LNCaP clone FGC (cell line): ENCODE results near the gene WBP1.

Experiments
- DNase-seq: peaks from one replicate; pipeline ENCODE4 v3.0.0-alpha.2; 2011; ENCODE audit warnings: low read depth
- H3K4me3 ChIP-seq: 2 replicates; pipeline ENCODE4 v1.5.1; 2011; ENCODE audit warnings: mild to moderate bottlenecking, low read depth, low read length, control low read depth
- TF ChIP-seq, protein P1 (sequence below): IDR thresholded peaks from 2 replicates; pipeline ENCODE4 v1.5.1; 2012; ENCODE audit warnings: mild to moderate bottlenecking; ENCODE audit not compliant: control insufficient read depth, insufficient read depth; ENCODE audit errors: extremely low read depth

WBP1 gene

DNA sequence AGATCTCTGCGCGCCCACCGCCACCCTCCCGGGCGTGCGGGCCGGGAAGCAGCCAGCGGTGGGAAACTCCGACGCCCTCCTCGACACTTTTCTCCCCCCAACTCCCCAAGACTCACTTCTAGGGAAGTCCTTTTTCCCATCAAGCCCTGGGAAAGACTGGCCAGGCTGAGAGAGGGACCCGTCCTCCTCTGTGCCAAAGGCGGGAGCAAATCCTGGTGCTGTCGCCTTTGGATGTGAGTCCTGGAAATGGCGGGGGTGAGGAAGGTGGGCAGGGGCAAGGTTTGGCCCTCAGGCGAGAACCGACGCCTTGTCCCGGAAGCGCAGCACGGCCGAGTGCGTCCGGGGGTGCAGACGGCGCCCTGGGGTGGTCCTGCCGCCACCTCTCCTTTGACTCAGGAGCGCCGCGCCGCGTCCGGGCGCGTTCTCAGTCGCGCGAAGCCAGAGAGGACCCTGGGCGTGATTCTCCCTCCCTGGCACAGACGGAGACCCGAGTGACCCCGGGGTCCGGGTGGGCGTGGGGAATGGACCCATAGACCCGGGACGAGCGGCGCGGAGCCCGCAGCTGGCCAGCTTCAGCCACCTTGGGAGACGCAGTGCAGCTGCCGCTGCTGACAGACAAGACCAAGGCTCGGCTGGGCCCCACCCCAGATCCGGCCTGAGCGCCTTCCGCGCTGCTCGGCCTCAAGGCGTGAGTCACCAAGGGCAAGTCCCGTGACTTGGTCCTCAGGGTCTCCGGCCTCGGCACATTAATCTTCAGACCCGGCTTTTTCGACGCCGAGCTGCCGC, 44.7 kb downstream of the WBP1 start:
- H3K4me3 ChIP-seq: no peak overlapping the region
- DNase-seq: no peak
- TF ChIP-seq, protein P1, sequence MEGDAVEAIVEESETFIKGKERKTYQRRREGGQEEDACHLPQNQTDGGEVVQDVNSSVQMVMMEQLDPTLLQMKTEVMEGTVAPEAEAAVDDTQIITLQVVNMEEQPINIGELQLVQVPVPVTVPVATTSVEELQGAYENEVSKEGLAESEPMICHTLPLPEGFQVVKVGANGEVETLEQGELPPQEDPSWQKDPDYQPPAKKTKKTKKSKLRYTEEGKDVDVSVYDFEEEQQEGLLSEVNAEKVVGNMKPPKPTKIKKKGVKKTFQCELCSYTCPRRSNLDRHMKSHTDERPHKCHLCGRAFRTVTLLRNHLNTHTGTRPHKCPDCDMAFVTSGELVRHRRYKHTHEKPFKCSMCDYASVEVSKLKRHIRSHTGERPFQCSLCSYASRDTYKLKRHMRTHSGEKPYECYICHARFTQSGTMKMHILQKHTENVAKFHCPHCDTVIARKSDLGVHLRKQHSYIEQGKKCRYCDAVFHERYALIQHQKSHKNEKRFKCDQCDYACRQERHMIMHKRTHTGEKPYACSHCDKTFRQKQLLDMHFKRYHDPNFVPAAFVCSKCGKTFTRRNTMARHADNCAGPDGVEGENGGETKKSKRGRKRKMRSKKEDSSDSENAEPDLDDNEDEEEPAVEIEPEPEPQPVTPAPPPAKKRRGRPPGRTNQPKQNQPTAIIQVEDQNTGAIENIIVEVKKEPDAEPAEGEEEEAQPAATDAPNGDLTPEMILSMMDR: no peak

DNA sequence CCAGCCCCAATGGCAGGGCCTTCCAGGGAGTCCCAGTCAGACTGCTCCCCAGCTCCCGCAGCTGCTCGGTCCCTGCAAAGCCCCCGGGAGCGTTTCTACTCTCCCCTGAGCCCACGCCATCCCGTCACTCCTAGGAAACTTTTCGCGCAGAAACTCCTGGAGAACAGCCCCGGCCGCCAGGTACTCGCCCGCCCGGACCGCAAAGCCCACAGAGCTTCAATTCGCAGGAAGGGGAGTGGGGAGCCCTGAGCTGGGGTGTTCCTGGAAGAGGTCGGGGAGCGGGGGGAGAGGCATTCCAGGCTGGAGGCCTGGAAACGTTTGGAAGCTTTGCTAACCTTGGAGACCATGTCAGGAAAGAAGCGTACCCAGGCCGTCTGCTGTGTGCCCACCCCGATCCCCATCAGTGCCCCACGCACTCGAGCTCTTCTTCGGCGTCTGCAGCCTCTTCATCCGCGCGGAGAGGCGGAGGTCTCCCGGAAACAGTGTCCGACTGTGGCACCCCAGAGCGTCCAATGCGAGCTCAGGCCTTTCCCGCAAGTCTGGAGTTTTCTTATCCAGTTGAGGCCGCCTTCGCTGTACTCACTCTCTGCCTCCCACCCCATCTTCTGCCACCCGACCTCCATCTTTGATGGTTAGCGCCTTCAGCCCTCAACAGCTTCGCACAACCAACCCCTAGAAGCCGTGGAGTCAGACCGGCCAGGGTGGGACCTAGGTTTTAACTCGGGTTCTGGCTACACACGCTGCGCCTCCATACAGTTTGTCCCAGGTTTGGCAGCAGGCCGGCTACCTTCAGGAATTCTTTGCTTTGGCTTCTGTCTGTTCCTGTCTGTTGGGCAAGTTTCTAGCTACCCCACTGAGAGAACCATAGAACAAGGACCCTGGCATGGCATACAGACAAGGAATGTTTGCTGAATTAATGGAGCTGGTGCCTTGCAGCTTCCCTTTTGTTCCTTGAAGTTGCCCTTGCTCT, 45.6 kb downstream of the WBP1 start:
- TF ChIP-seq, protein P1: no peak
- H3K4me3 ChIP-seq: no peak overlapping the region
- no peak for DNase-seq

DNA sequence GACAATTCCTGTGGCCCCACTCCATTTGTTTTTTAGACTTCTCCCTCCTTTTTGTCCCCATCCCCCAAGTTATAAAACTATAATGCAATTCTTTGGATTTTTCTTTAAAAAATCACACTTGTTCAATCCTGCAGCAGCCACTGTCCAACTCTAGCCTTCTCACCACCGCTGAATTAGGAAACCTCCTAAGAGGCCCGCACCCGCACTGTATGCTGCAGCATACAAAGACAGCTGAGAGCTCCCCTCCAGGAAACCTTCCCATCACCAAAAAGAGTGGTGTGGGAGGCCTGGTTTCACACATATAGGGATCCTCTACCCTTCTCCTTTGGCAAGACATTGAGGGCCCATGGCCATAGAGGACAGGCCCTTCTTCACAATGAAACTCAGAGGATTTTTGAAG, 46.4 kb downstream of the WBP1 start:
- no peak overlapping the region for H3K4me3 ChIP-seq
- TF ChIP-seq, protein P1: no peak
- no peak for DNase-seq

DNA sequence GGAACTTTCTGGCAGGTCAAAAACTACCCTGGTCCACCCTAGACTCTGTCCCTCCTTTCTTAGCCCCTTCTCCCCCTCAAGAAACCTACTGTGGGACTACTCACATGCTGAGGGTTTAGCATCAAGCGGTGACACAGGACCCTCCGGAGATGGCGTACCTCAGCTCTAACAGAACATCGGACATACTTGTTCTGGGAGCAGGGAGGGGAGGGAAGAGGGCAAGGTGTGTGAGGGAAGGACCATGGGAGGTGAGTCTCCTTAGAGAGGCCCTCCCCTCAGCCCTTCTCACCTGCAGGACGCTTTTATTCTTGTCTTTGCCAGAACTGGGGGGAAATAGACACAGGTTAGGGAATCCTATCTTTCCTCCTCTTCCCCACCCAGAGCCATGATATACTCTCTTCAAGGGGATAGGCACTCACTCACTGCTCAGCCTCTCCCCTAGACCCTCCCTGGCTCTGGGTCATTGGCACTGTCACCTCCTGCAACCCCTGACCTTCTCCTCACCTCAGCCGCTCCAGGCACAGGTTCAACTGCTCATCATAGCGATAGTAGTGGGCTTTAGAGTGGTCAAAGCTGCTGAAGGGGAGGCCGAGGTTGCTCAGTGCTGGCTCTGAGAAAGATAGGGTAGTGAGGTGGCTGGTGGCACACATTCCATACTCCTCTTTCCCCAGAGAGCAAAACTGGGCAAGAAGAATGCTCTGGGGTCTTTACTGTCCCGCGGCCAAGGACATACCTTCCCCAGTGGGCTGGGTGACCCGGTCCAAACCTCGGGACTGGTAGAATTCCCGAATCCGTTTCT, 47.4 kb downstream of the WBP1 start:
- no peak for DNase-seq
- TF ChIP-seq, protein P1: no peak
- no peak overlapping the region for H3K4me3 ChIP-seq

DNA sequence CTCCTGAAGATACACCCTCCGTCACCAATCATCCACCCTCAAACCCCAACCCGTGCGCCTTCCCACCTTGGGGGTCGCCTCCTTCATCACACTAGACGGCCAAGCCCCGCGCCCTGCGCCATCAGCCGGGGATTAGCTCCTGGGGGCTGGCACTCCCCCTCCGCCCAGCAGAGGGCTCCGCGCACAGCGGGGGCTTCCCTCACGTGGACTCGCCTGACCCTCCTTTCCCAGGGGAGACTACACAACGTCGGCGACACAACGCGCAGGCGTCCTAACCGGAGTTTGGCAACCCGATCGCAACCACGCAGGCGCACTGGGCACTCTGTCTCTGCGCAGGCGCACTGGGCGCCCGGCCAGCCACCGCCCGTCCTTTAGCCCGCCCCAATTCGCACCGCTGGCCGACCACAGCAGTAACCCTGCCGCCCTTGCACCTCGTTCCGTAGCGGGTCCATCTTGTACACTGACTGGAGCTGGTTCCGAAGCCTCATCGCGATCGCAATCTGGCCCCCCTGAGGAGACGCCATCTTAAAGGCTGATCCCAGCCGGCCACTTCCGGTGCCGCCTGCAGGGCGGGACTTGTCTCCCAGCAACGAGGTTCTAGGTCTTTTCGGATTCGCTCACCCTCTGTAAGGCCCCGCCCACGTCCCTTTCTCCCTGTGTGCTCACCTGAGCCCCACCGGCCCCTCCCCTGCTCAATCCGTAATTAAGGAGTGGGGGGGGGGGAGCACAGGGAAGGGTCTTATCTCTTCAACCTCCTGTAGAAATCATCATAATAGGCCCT, 49.1 kb downstream of the WBP1 start, which contains the start of gene PCGF1:
PCGF1 (minus strand) TSS at position 551 of the 781 bp plus-strand sequence; CDS start at position 524, 27 bp downstream.
- peak; percentile 88 for DNase-seq

More for the DNA sequence above, 49.1 kb downstream of the WBP1 start, which contains the start of gene PCGF1:
- TF ChIP-seq, protein P1: no peak
- H3K4me3 ChIP-seq: peak within 1 kb of the TSS; percentile 61
